ENCODE results near the gene SETDB1.
A peak's percentile ranks its signal among the peaks of the same experiment; 100 is the strongest.

Gene SETDB1

GRCh38 chr1:150926097-150926741 is at the start of gene SETDB1 (continued):
- peak; percentile 64; the same call in 1 of the 2 replicates for TF ChIP-seq ZNF639 (tag by site-specific recombination; IDR thresholded peaks at IDR 0.05)
- TF ChIP-seq ZNF701 (tag by site-specific recombination; IDR thresholded peaks at IDR 0.05) = no peak
- peak; percentile 91 for TF ChIP-seq OSR2 (tag by site-specific recombination; IDR thresholded peaks at IDR 0.05)
- no peak for TF ChIP-seq ZNF354C (tag by site-specific recombination; IDR thresholded peaks at IDR 0.05; ENCODE audit: borderline replicate concordance, low read depth)
- no peak for TF ChIP-seq ZNF174 (tag by site-specific recombination; IDR thresholded peaks at IDR 0.05)
- TF ChIP-seq PRDM1 (tag by site-specific recombination; IDR thresholded peaks at IDR 0.05) = peak; percentile 81
- no peak for TF ChIP-seq ZNF626 (tag by site-specific recombination; IDR thresholded peaks at IDR 0.05)
- TF ChIP-seq ZNF398 (tag by site-specific recombination; IDR thresholded peaks at IDR 0.05) = peak; percentile 78
- TF ChIP-seq ZNF664 (tag by site-specific recombination; IDR thresholded peaks at IDR 0.05) = no peak
- TF ChIP-seq ZFP41 (tag by site-specific recombination; IDR thresholded peaks at IDR 0.05; ENCODE audit: borderline replicate concordance) = no peak
- TF ChIP-seq INSM2 (tag by site-specific recombination; IDR thresholded peaks at IDR 0.05) = peak; percentile 52; the same call in 1 of the 2 replicates
- TF ChIP-seq ZNF777 (tag by site-specific recombination; IDR thresholded peaks at IDR 0.05; ENCODE audit: borderline replicate concordance) = peak; percentile 77; the same call in 1 of the 2 replicates
- no peak for TF ChIP-seq YY2 (tag by site-specific recombination; IDR thresholded peaks at IDR 0.05)
- TF ChIP-seq ZBTB21 (tag by site-specific recombination; IDR thresholded peaks at IDR 0.05) = peak; percentile 69; the same call in 1 of the 2 replicates
- no peak for TF ChIP-seq ZNF423 (tag by site-specific recombination; IDR thresholded peaks at IDR 0.05)
- TF ChIP-seq ZBTB49 (tag by site-specific recombination; IDR thresholded peaks at IDR 0.05; ENCODE audit: low read depth) = no peak
- TF ChIP-seq KLF8 (tag by site-specific recombination; IDR thresholded peaks at IDR 0.05) = peak; percentile 84
- TF ChIP-seq ZNF292 (tag by site-specific recombination; IDR thresholded peaks at IDR 0.05; ENCODE audit: borderline replicate concordance, low read depth) = no peak
- peak; percentile 89 for TF ChIP-seq EGR2 (tag by site-specific recombination; IDR thresholded peaks at IDR 0.05; ENCODE audit: low read depth)
- TF ChIP-seq ZNF26 (tag by site-specific recombination; IDR thresholded peaks at IDR 0.05) = no peak
- TF ChIP-seq ZNF280D (tag by site-specific recombination; IDR thresholded peaks at IDR 0.05) = no peak
- no peak for TF ChIP-seq ZNF510 (tag by site-specific recombination; IDR thresholded peaks at IDR 0.05; ENCODE audit: insufficient replicate concordance)
- no peak; the same call in 1 of the 2 replicates for TF ChIP-seq AEBP2 (tag by site-specific recombination; IDR thresholded peaks at IDR 0.05; ENCODE audit: borderline replicate concordance)
- TF ChIP-seq ZSCAN4 (tag by site-specific recombination; IDR thresholded peaks at IDR 0.05) = 0 out of 2 replicates have a peak, but pooled peaks have one; percentile 16

All from HEK293 (cell line).